ENCODE results near the gene LDB2.

DNA sequence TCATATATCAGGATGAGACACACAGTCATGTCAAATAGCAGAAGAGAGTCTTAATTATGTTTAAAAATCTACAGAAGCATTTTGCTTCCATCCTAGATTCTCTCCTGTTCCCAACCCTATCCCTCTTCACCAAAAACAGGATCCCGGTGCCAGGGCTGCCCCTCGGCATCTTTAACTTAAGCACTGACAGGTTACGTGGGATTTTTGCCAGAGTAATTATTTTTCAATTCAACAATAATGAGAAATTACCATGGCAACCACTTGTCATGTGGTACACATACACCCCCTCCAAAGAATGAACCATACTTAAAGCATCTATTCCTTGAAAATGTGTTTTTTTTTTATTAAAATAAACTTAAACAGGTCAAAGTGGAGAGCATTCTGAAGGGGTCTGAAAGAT is 130.6 kb downstream of the LDB2 start:
- no peak for TF ChIP-seq POLR2A (IDR thresholded peaks at IDR 0.05; ENCODE audit: low read depth, low read length)
- TF ChIP-seq TAF1 (IDR thresholded peaks at IDR 0.05; ENCODE audit: borderline replicate concordance, low read depth, low read length) = no peak
- no peak for TF ChIP-seq POLR2AphosphoS5 (IDR thresholded peaks at IDR 0.05; ENCODE audit: low read depth, low read length)
